ENCODE data around the gene KCNF1. TPM values are rescaled to one million over a fixed set of nuclear protein-coding genes. Genes with fewer than 3 reads are reported as not detected.

The KCNF1 gene
- total and polyA plus RNA-seq, 12 donors: 0.10 to 0.42 (median 0.24) TPM; not detected in 4

- 91% methylated on average over 10 of the region's 10 CpGs for WGBS, 2 donors
- Histone ChIP-seq H3K27me3 (no peaks in the 10 kb centered on the region), H3K4me3 (no peak overlapping the region), H3K27ac (no peak overlapping the region), H3K4me1 (no peaks in the 10 kb centered on the region), H3K36me3 (no peaks in the 10 kb centered on the region), H3K9me3 (peaks cover 0 to 6% (median 0%) of the 10 kb centered on the region in 11 donors)
- intact Hi-C loops (cut with DNase I): no loop called here
- peak in 4 of 9 donors; percentile 17 to 36 (median 18) for TF ChIP-seq CTCF (IDR thresholded peaks at IDR 0.05)
- no peak for ATAC-seq
- DNase-seq: no peak
These were observed 11.3 kb upstream of the KCNF1 start for GRCh38 chr2:10900216-10901109.

GRCh38 chr2:10901160-10901939 is 10.4 kb upstream of the KCNF1 start:
- Histone ChIP-seq H3K4me1 (no peaks in the 10 kb centered on the region), H3K36me3 (no peaks in the 10 kb centered on the region), H3K4me3 (no peak overlapping the region), H3K27me3 (no peaks in the 10 kb centered on the region), H3K9me3 (peaks cover 0 to 6% (median 0%) of the 10 kb centered on the region in 11 donors), H3K27ac (no peak overlapping the region)
- intact Hi-C loops (cut with DNase I): no loop called here
- peak in 1 of 8 donors; percentile 32 for ATAC-seq
- WGBS, 2 donors: 71 to 73% methylated on average over 12 of the region's 12 CpGs
- DNase-seq: no peak
- TF ChIP-seq CTCF (IDR thresholded peaks at IDR 0.05): no peak

GRCh38 chr2:10903861-10904210 is 7.9 kb upstream of the KCNF1 start:
- no peak overlapping the region for H3K4me3 ChIP-seq
- no peak overlapping the region for H3K27ac ChIP-seq
- no peaks in the 10 kb centered on the region for H3K36me3 ChIP-seq
- H3K4me1 ChIP-seq: no peaks in the 10 kb centered on the region
- no peaks in the 10 kb centered on the region for H3K27me3 ChIP-seq
- no peak for ATAC-seq
- no peak for TF ChIP-seq CTCF (IDR thresholded peaks at IDR 0.05)
- peaks cover 0 to 6% (median 0%) of the 10 kb centered on the region in 11 donors for H3K9me3 ChIP-seq
- intact Hi-C loops (cut with DNase I): no loop called here
- DNase-seq: no peak
- 60 to 80% methylated on average over 1 of the region's 2 CpGs for WGBS, 2 donors

GRCh38 chr2:10904455-10904854 is 7.3 kb upstream of the KCNF1 start:
- H3K4me3 ChIP-seq: no peak overlapping the region
- 87 to 92% methylated on average over 6 of the region's 6 CpGs for WGBS, 2 donors
- no peak for DNase-seq
- ATAC-seq: no peak
- H3K4me1 ChIP-seq: no peaks in the 10 kb centered on the region
- H3K27me3 ChIP-seq: no peaks in the 10 kb centered on the region
- TF ChIP-seq CTCF (IDR thresholded peaks at IDR 0.05): no peak
- H3K9me3 ChIP-seq: peaks cover 0 to 6% (median 0%) of the 10 kb centered on the region in 11 donors
- intact Hi-C loops (cut with DNase I): no loop called here
- no peak overlapping the region for H3K27ac ChIP-seq
- no peaks in the 10 kb centered on the region for H3K36me3 ChIP-seq
